Ishikawa (cell line): ENCODE data around the gene LIMK1.

Source experiments
- CEBPB ChIP-seq: IDR thresholded peaks from 2 replicates; pipeline ENCODE4 v1.6.1; 2012
- CREB1 ChIP-seq: IDR thresholded peaks from 2 replicates; pipeline ENCODE4 v1.6.1; 2012; ENCODE audit warnings: low read depth
- EGR1 ChIP-seq: IDR thresholded peaks from 2 replicates; pipeline ENCODE4 v1.6.1; 2012
- EP300 ChIP-seq: IDR thresholded peaks from 2 replicates; pipeline ENCODE4 v1.6.1; 2012; ENCODE audit warnings: borderline replicate concordance
- FOXM1 ChIP-seq: IDR thresholded peaks from 2 replicates; pipeline ENCODE4 v1.6.1; 2012; ENCODE audit warnings: low read depth, borderline replicate concordance
- NFIC ChIP-seq: IDR thresholded peaks from 2 replicates; pipeline ENCODE4 v1.6.1; 2012
- RAD21 ChIP-seq: IDR thresholded peaks from 2 replicates; pipeline ENCODE4 v1.6.1; 2012; ENCODE audit warnings: low read depth
- REST ChIP-seq: IDR thresholded peaks from 2 replicates; pipeline ENCODE4 v1.6.1; 2012; ENCODE audit warnings: low read depth, mild to moderate bottlenecking
- TAF1 ChIP-seq: IDR thresholded peaks from 2 replicates; pipeline ENCODE4 v1.6.1; 2012; ENCODE audit warnings: low read depth, mild to moderate bottlenecking
- TCF12 ChIP-seq: IDR thresholded peaks from 2 replicates; pipeline ENCODE4 v1.6.1; 2012; ENCODE audit warnings: low read depth
- TEAD4 ChIP-seq: IDR thresholded peaks from 2 replicates; pipeline ENCODE4 v1.6.1; 2012
- USF1 ChIP-seq: IDR thresholded peaks from 2 replicates; pipeline ENCODE4 v1.6.1; 2012
- YY1 ChIP-seq: IDR thresholded peaks from 2 replicates; pipeline ENCODE4 v1.6.1; 2012; ENCODE audit warnings: low read depth
- TF ChIP-seq, protein P1 (sequence below): IDR thresholded peaks from 2 replicates; pipeline ENCODE4 v1.6.1; 2012

- TF ChIP-seq CEBPB (no peak), TAF1 (no peak), REST (no peak), EGR1 (no peak), TCF12 (no peak), EP300 (no peak), USF1 (no peak), CREB1 (no peak), FOXM1 (no peak), RAD21 (no peak), YY1 (no peak), NFIC (no peak), TEAD4 (no peak)
- TF ChIP-seq, protein P1, sequence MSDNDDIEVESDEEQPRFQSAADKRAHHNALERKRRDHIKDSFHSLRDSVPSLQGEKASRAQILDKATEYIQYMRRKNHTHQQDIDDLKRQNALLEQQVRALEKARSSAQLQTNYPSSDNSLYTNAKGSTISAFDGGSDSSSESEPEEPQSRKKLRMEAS = no peak
Measured at GRCh38 chr7:74056096-74056915, 27.3 kb upstream of the LIMK1 start.
